OCI-LY7 (cell line): ENCODE results near the gene BST1. TPM values are rescaled to one million over a fixed set of nuclear protein-coding genes. Genes with fewer than 3 reads are reported as not detected.

Experiments
- BruUV-seq: library from RNA; stranded (reverse); fragments of 400-500 nt; replicated peaks from 2 replicates; lab custom pipeline; 2021; lab: Mats Ljungman, UMichigan
- CTCF ChIA-PET: fragments of 300-600 bp; sonication (Branson Sonifier 250); formaldehyde crosslinking; loops from one replicate; lab custom pipeline; 2022; ENCODE audit warnings: antibody characterized with exemption; ENCODE audit not compliant: unreplicated experiment; lab: Charles Lee
- POLR2A ChIA-PET: fragments of 300-600 bp; sonication (Branson Sonifier 250); formaldehyde crosslinking; loops from one replicate; lab custom pipeline; 2022; ENCODE audit warnings: antibody characterized with exemption; lab: Charles Lee
- DNase-seq: peaks from one replicate; pipeline ENCODE4 v3.0.0-alpha.2; 2015; ENCODE audit warnings: low spot score
- H2AFZ ChIP-seq: fragments of 200-600 bp; sonication (generic), shearing (Covaris generic); 2 replicates; pipeline ENCODE4 v1.6.1; 2014; ENCODE audit warnings: mild to moderate bottlenecking, antibody characterized with exemption, low read length, moderate library complexity
- H3K27ac ChIP-seq: fragments of 200-600 bp; sonication (generic); 2 replicates; pipeline ENCODE4 v1.5.1; 2014; ENCODE audit warnings: mixed run types, low read depth, mild to moderate bottlenecking, moderate library complexity, low read length, inconsistent platforms; ENCODE audit not compliant: poor library complexity, severe bottlenecking
- H3K36me3 ChIP-seq: fragments of 200-600 bp; sonication (generic); 2 replicates; pipeline ENCODE4 v1.6.1; 2014; ENCODE audit warnings: mild to moderate bottlenecking, antibody characterized with exemption, low read length, moderate library complexity, mixed read lengths; ENCODE audit not compliant: insufficient read depth
- H3K4me1 ChIP-seq: fragments of 200-600 bp; sonication (generic); 2 replicates; pipeline ENCODE4 v1.5.1; 2014; ENCODE audit warnings: mild to moderate bottlenecking, low read length; ENCODE audit not compliant: insufficient read depth, poor library complexity, severe bottlenecking
- H3K4me2 ChIP-seq: fragments of 200-600 bp; sonication (generic); 2 replicates; pipeline ENCODE4 v1.6.1; 2014; ENCODE audit warnings: mild to moderate bottlenecking, low read length
- H3K4me3 ChIP-seq: fragments of 200-600 bp; sonication (generic); 2 replicates; pipeline ENCODE4 v1.5.1; 2014; ENCODE audit warnings: mild to moderate bottlenecking, low read depth, low read length; ENCODE audit not compliant: poor library complexity, severe bottlenecking
- H3K79me2 ChIP-seq: fragments of 200-600 bp; sonication (generic); 2 replicates; pipeline ENCODE4 v1.6.1; 2016; ENCODE audit warnings: low read depth, mild to moderate bottlenecking, low read length, moderate library complexity, mixed read lengths; ENCODE audit not compliant: insufficient read depth
- H3K9me2 ChIP-seq: fragments of 200-600 bp; sonication (generic); 2 replicates; pipeline ENCODE4 v1.6.1; 2016; ENCODE audit warnings: mild to moderate bottlenecking, low read length, mixed read lengths; ENCODE audit not compliant: insufficient read depth
- H3K9me3 ChIP-seq: fragments of 200-600 bp; sonication (generic); 2 replicates; pipeline ENCODE4 v1.6.1; 2014; ENCODE audit warnings: mild to moderate bottlenecking, mixed run types, low read length, mixed read lengths
- H4K20me1 ChIP-seq: fragments of 200-600 bp; sonication (generic); 2 replicates; pipeline ENCODE4 v1.6.1; 2014; ENCODE audit warnings: mild to moderate bottlenecking, antibody characterized with exemption, low read length, moderate library complexity, mixed read lengths; ENCODE audit not compliant: insufficient read depth
- CTCF ChIP-seq: fragments of 200-600 bp; sonication (generic); conservative IDR thresholded peaks from 2 replicates; pipeline ENCODE4 v1.5.1; 2014; ENCODE audit warnings: mild to moderate bottlenecking, antibody characterized with exemption, low read length, moderate library complexity, mixed read lengths
- EZH2phosphoT487 ChIP-seq: fragments of 200-600 bp; sonication (generic); IDR thresholded peaks from 2 replicates; pipeline ENCODE4 v1.6.1; 2018; ENCODE audit warnings: low read depth, borderline replicate concordance, mild to moderate bottlenecking, mixed run types, antibody characterized with exemption, low read length, moderate library complexity, mixed read lengths
- intact Hi-C: fragments of 100-400 bp; cut with micrococcal nuclease; formaldehyde crosslinking; loops from one replicate; pipeline ENCODE4 v1.10.0; 2022; ENCODE audit not compliant: unreplicated experiment
- total RNA-seq, 2 experiments: library from RNA; depleted of rRNA in 1 of 2; stranded (reverse); fragments of >200 nt in 1 of 2; shearing (Covaris generic) in 1 of 2; gene quantifications; 2 replicates each; pipeline ENCODE4 v1.2.3, GENCODE V29; 2014 to 2022

BST1 gene
- total RNA-seq, 2 experiments from 2014 or later: 0.21 to 0.50 TPM

GRCh38 chr4:15703439-15703838 is 574 bp downstream of the BST1 start:
- Histone ChIP-seq H3K79me2 (no peaks in the 10 kb centered on the region), H3K9me3 (peaks cover 8% of the 10 kb centered on the region; the same call in 1 of the 2 replicates), H3K9me2 (no peaks in the 10 kb centered on the region), H3K27ac (no peak overlapping the region), H2AFZ (no peak overlapping the region), H3K4me3 (no peak overlapping the region), H3K36me3 (no peaks in the 10 kb centered on the region), H4K20me1 (no peaks in the 10 kb centered on the region), H3K4me2 (no peak overlapping the region), H3K4me1 (peaks cover 6% of the 10 kb centered on the region)
- CTCF ChIA-PET: no interaction called here
- intact Hi-C loops: no loop called here
- POLR2A ChIA-PET: no interaction called here
- TF ChIP-seq EZH2phosphoT487 (no peak), CTCF (no peak)
- BruUV-seq: no TSS peak
- DNase-seq: no peak

GRCh38 chr4:15704129-15704528 is 1.3 kb downstream of the BST1 start:
- no peak overlapping the region for H3K4me3 ChIP-seq

More at GRCh38 chr4:15704129-15704528, 1.3 kb downstream of the BST1 start:
- intact Hi-C loops: no loop called here
- no peaks in the 10 kb centered on the region for H3K36me3 ChIP-seq
- H3K79me2 ChIP-seq: no peaks in the 10 kb centered on the region
- no peak overlapping the region for H2AFZ ChIP-seq
- H3K27ac ChIP-seq: no peak overlapping the region
- no TSS peak for BruUV-seq
- TF ChIP-seq CTCF: no peak
- TF ChIP-seq EZH2phosphoT487: no peak
- no peak overlapping the region for H3K4me2 ChIP-seq
- H3K9me3 ChIP-seq: peaks cover 4% of the 10 kb centered on the region; the same call in 1 of the 2 replicates
- DNase-seq: no peak
- ChIA-PET POLR2A (no interaction called here), CTCF (no interaction called here)
- peaks cover 6% of the 10 kb centered on the region for H3K4me1 ChIP-seq
- no peaks in the 10 kb centered on the region for H3K9me2 ChIP-seq
- H4K20me1 ChIP-seq: no peaks in the 10 kb centered on the region
